Measurements from ENCODE around the gene SIGLEC5.

GRCh38 chr19:51572410-51572809 is 57.8 kb downstream of the SIGLEC5 start:
- TF ChIP-seq SUZ12 (IDR thresholded peaks at IDR 0.05; ENCODE audit: extremely low read depth, insufficient read depth, insufficient read length) (no peak), ZNF274 (IDR thresholded peaks at IDR 0.05; ENCODE audit: low read depth, low read length) (no peak), YY1 (IDR thresholded peaks at IDR 0.05; ENCODE audit: insufficient read depth, insufficient read length) (no peak)
